Measurements from ENCODE around the gene SENP7.
"Not testable (repeated sequence)": the region's sequence is repeated elsewhere in the genome, so short reads cannot be mapped to it uniquely, and the experiment has no call there.

The SENP7 gene

GRCh38 chr3:101529816-101530685 lies 17.0 kb upstream of the SENP7 start:
- in situ Hi-C loops (cut with MboI; ENCODE audit: low sequenced_read_pairs), result no loop called here

GRCh38 chr3:101527906-101528305 lies 14.9 kb upstream of the SENP7 start:
- in situ Hi-C loops (cut with MboI; ENCODE audit: low sequenced_read_pairs), result no loop called here

- in situ Hi-C loops (cut with MboI; ENCODE audit: low sequenced_read_pairs), result no loop called here
Measured at GRCh38 chr3:101527441-101527840, 14.4 kb upstream of the SENP7 start.

- in situ Hi-C loops (cut with MboI; ENCODE audit: low sequenced_read_pairs), result no loop called here
Measured at GRCh38 chr3:101521211-101521701, 8.2 kb upstream of the SENP7 start.

- in situ Hi-C loops (cut with MboI; ENCODE audit: low sequenced_read_pairs), result no loop called here
Measured at GRCh38 chr3:101519685-101520365, 6.8 kb upstream of the SENP7 start.

- in situ Hi-C loops (cut with MboI; ENCODE audit: low sequenced_read_pairs), result no loop called here
Measured at GRCh38 chr3:101518421-101518871, 5.4 kb upstream of the SENP7 start.

- in situ Hi-C loops (cut with MboI; ENCODE audit: low sequenced_read_pairs), result no loop called here
Measured at GRCh38 chr3:101513419-101513986, 491 bp upstream of the SENP7 start.

GRCh38 chr3:101512396-101512645 lies 691 bp downstream of the SENP7 start:
- in situ Hi-C loops (cut with MboI; ENCODE audit: low sequenced_read_pairs), result no loop called here

GRCh38 chr3:101509811-101510210 lies 3.2 kb downstream of the SENP7 start:
- in situ Hi-C loops (cut with MboI; ENCODE audit: low sequenced_read_pairs), result no loop called here

- in situ Hi-C loops (cut with MboI; ENCODE audit: low sequenced_read_pairs), result no loop called here
Measured at GRCh38 chr3:101509281-101509680, 3.7 kb downstream of the SENP7 start.

GRCh38 chr3:101501783-101502182 lies 11.2 kb downstream of the SENP7 start:
- in situ Hi-C loops (cut with MboI; ENCODE audit: low sequenced_read_pairs), result no loop called here

- in situ Hi-C loops (cut with MboI; ENCODE audit: low sequenced_read_pairs), result no loop called here
Measured at GRCh38 chr3:101500208-101500607, 12.8 kb downstream of the SENP7 start.

GRCh38 chr3:101497803-101498202 lies 15.2 kb downstream of the SENP7 start:
- in situ Hi-C loops (cut with MboI; ENCODE audit: low sequenced_read_pairs), result no loop called here

- in situ Hi-C loops (cut with MboI; ENCODE audit: low sequenced_read_pairs), result no loop called here
Measured at GRCh38 chr3:101495552-101495951, 17.5 kb downstream of the SENP7 start.

GRCh38 chr3:101484805-101485620 lies 28.0 kb downstream of the SENP7 start:
- in situ Hi-C loops (cut with MboI; ENCODE audit: low sequenced_read_pairs), result no loop called here

- in situ Hi-C loops (cut with MboI; ENCODE audit: low sequenced_read_pairs), result no loop called here
Measured at GRCh38 chr3:101478980-101479379, 34.0 kb downstream of the SENP7 start.

GRCh38 chr3:101474841-101475552 lies 38.0 kb downstream of the SENP7 start:
- in situ Hi-C loops (cut with MboI; ENCODE audit: low sequenced_read_pairs), result not testable (repeated sequence)

GRCh38 chr3:101468676-101469075 lies 44.3 kb downstream of the SENP7 start:
- in situ Hi-C loops (cut with MboI; ENCODE audit: low sequenced_read_pairs), result not testable (repeated sequence)

GRCh38 chr3:101467310-101467663 lies 45.7 kb downstream of the SENP7 start:
- in situ Hi-C loops (cut with MboI; ENCODE audit: low sequenced_read_pairs), result not testable (repeated sequence)

- in situ Hi-C loops (cut with MboI; ENCODE audit: low sequenced_read_pairs), result no loop called here
Measured at GRCh38 chr3:101466465-101467309, 46.3 kb downstream of the SENP7 start.

All from HL-60/S4 treated with phorbol 12-myristate 13-acetate at 8.2 ng/mL for 4 days and 3 days (cell line).